Measurements from ENCODE around the gene OSGEP.

GRCh38 chr14:20486684-20487395 lies 32.2 kb upstream of the OSGEP start:
- no peak for TF ChIP-seq CTCF (IDR thresholded peaks at IDR 0.05)
- no peak for TF ChIP-seq POLR2AphosphoS5 (IDR thresholded peaks at IDR 0.05)
- no peak for TF ChIP-seq POLR2A (IDR thresholded peaks at IDR 0.05)

All from stomach (tissue), 4 donors.